HG02763 (cell line): ENCODE data around the gene CRTAC1.

Source experiments
- ATAC-seq: cut with Tn5 transposase; IDR thresholded peaks from one replicate; pipeline ENCODE4 v1.9.1; 2021; ENCODE audit warnings: mild to moderate bottlenecking, moderate library complexity; ENCODE audit not compliant: unreplicated experiment

The CRTAC1 gene

DNA sequence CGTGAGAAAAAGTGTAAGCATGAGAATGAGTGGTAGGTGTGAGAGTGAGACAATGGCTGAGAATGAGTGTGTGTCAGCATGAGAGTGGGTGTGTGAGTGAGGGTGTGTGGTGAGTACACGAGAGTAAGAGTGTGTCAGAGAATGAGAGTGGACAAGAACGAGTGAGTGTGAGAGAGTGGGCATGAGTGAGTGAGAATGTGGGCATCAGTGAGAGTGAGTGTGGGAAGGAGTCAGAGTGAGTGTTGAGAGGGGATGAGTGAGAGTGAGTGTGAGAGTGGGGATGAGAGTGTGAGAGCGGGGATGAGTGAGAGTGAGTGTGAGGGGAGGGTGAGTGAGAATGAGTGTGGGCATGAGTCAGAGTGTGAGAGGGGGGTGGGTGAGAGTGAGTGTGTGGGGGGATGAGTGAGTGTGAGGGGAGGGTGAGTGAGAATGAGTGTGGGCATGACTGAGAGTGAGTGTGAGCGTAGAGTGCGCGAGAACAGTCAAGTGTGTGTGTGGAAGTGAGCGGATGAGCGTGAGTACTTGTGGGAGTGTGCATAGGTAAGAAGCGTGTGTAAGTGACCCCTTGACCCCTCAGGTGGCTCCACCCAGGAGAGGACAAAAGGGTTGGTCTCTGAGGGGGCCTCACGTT, 105.0 kb downstream of the CRTAC1 start:
- ATAC-seq: no peak

- ATAC-seq: no peak
These were observed 105.7 kb downstream of the CRTAC1 start for GRCh38 chr10:97924678-97925077.

DNA sequence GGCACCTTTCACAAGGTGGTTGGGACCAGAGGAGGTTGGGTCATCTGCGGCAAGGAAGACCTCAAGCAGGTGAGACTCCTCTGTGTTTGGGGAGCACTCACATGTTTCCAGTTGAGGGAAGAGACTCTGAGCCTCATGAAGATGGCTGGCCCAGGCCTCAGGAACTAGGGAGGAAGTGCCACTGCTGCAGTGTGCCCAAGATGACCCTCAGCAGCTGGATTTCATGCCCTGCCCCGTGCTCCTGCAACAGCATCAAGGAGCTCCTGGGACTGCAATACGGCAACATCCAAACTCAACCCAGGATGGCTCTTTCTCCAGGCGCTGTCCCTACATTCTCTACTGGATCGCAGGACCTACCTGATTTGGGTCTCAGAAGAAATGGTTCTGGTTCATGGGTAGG, 106.9 kb downstream of the CRTAC1 start:
- ATAC-seq: no peak

DNA sequence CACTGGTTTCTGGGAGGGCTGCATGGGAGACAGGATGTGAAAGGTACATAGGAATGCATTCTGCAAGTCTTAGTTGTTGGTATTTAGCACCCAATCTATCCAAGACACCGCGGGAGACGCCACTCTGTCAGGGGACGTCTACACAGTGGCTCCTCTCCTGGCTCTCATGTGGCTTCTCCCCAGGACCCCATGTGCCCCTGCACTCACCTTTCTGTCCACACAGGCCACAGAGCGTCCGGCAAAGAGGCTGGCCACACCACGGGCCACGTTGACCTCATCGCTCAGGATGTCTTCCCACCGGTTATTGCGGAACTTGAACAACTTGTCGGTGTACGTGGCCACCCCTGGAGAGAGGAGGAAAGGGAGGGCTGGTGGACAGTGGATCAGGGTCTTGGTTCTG, 107.4 kb downstream of the CRTAC1 start:
- no peak for ATAC-seq

DNA sequence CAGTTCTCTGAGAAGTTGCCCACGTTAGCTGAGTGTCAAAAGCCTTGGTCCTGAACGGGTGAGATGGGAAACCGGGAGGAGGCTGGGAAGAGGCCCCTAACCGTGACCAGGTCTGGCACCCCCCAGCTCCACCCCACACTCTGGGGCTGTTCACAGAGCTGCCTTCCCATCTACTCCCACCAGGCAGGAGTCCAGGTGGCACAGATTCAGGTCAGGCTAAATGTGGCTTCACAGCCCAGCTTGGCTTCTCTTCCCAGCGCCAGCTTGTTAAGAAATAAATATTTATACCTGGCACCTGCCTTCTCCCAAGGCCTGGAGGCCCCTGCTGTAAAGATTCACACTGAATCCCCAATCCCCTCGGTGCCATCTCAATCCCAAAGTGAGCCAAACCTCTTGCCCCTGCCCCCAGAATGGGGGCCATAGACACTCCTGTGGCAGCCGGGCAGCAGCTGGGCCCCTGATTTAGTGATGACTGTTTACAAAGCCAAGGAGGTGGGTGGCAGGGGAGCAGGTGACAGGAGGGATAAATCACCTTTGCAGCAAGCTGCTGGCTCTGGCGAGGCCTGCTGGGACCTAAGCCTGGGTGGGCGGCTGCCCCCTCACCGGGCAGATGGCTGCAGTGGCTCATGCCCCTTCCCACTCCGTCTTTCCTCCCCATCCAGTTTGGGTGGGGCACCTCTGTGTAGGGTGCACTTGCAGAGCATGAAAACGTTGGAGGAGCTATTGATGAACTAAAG, 108.2 kb downstream of the CRTAC1 start:
- no peak for ATAC-seq

DNA sequence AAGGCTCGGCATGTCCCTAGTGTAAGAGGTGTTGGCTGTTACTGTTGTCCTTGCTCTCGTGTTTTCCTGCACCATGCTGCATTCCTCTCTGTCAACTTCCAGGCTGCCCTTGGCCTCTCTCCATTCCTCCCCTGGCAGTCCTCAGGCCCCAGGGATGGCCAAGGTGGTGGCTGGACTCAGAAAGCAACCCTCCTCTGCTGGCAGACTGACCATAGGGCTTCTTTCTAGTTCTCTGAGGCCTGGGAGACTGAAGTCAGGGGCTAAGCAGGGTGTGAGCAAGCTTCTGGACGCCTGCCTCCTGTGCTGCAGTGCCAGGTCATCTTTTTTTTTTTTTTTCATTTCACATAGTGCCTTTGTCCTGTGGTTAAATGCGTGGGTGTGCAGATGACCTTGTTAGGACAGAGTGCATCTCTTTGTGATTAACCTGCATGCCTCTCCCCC, 108.8 kb downstream of the CRTAC1 start:
- no peak for ATAC-seq

GRCh38 chr10:97920865-97921264, 109.6 kb downstream of the CRTAC1 start:
- no peak for ATAC-seq

- ATAC-seq: no peak
These were observed 111.4 kb downstream of the CRTAC1 start for GRCh38 chr10:97919012-97919411.

DNA sequence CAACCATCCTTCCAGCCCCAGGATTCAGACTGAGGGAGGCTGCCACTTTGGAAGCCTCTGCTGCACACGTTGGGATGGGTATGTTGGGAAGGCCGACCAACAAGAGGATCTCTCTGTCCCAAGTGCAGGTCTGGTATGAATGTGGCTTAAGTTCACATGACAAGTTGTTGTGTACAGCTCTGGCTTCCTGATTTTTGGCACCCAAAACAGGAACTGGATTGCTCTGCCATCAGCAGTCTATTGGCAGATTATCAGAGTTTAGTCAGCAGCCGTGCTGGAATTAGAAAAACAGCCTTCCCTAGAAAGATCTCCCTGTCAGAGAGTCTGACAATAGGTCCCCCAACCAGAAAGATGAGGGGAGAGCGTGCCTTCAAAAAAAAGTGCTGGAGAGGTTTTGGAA, 113.8 kb downstream of the CRTAC1 start:
- ATAC-seq: no peak

DNA sequence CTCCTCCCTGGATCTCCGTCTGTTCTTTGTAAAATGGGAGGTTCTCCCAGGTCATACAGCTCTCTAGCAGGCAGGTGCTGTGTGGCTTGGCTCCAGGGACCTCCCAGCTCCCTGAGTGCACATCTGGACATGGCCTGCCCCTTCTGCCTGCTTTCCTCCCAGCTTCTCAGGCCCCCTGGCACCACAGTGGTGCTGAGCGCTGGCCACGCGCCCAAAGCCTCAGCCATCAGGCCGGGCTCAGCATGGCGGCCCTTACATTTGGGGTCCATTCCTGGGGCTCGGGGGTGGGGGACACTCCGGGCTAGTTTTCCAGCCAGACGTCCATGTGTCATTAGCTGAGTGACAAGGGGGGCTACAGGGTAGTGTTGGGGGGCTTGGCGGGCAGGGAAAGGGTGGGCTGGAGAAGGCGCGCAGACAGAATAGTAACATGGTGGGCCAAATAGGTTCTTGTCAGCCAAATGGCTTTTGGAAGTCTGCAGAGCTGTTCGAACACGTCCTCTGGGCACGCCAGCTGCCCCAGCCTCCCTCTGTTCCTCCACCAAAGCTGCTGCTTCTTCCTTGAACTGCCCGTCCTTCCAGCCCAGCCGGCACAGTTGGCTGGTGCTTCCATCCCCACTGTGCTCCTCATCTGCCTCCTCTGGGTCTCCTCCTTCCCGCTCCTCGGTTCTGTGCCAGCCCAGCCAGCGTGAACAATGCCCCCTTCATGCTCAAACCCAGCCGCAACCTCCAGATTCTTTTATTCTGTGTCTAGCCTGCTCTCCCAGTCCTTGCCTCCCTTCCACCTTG, 114.9 kb downstream of the CRTAC1 start:
- ATAC-seq: no peak

- ATAC-seq: no peak
These were observed 115.6 kb downstream of the CRTAC1 start for GRCh38 chr10:97914837-97915211.

- no peak for ATAC-seq
These were observed 116.1 kb downstream of the CRTAC1 start for GRCh38 chr10:97914171-97914836.

GRCh38 chr10:97913614-97914013, 116.8 kb downstream of the CRTAC1 start:
- no peak for ATAC-seq

- ATAC-seq: no peak
These were observed 117.2 kb downstream of the CRTAC1 start for GRCh38 chr10:97913193-97913592.

- no peak for ATAC-seq
These were observed 119.2 kb downstream of the CRTAC1 start for GRCh38 chr10:97911217-97911616.

DNA sequence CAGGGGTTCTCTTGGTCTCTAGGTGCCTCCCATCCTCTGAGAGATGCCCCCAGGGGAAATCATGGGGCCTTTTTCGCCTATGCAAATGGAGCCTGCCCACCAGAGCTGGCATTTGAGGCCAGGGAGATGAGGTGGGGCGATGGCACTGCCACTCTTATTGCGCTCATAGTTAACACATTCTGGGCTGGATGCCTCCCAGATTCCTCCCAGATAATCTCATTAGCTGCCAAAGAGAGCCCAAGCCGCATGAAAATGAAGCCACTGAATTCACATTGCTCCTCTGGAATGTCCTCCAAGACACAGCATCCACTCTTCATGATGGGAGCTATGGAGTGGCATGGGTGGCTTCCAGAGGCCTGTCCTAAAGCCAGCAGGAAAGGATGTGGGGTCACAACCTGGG, 119.8 kb downstream of the CRTAC1 start:
- no peak for ATAC-seq

GRCh38 chr10:97907830-97908229, 122.6 kb downstream of the CRTAC1 start:
- no peak for ATAC-seq

- no peak for ATAC-seq
These were observed 123.2 kb downstream of the CRTAC1 start for GRCh38 chr10:97907211-97907610.

- no peak for ATAC-seq
These were observed 125.1 kb downstream of the CRTAC1 start for GRCh38 chr10:97905276-97905675.

GRCh38 chr10:97904576-97904975, 125.8 kb downstream of the CRTAC1 start:
- no peak for ATAC-seq

DNA sequence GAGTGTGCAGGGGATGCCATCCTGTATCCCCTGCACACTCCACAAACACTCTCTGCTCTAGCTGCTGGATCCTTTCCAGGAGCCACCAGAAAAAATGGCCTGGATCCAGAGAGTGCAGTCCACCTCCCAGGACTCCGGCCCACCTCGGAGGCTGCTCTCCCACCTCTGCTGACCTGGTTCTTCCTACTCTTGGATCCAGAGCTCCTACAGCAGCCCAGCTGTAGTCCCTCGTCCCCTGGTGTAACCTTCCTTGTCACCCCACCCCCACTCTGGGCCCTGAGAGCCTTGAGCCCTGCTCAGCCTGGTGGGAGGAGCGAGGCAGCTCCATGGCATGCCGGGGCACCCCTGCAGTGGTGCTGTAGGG, 126.4 kb downstream of the CRTAC1 start:
- no peak for ATAC-seq
